GM18868 (cell line): Measurements from ENCODE around the gene FADS3.

Experiments
- ATAC-seq: cut with Tn5 transposase; IDR thresholded peaks from one replicate; pipeline ENCODE4 v1.9.1; 2021; ENCODE audit warnings: mild to moderate bottlenecking, moderate library complexity; ENCODE audit not compliant: unreplicated experiment

The FADS3 gene

GRCh38 chr11:61891331-61892084, at the start of gene FADS3:
Gene FADS3, minus strand, starts transcription at chr11:61891545. Its CDS starts 164 bp downstream, at chr11:61891381.
- peak; percentile 51 for ATAC-seq

- ATAC-seq, result no peak
Measured at GRCh38 chr11:61940466-61940865, 49.1 kb upstream of the FADS3 start.

- ATAC-seq, result no peak
Measured at GRCh38 chr11:61935861-61936260, 44.5 kb upstream of the FADS3 start.

- ATAC-seq, result no peak
Measured at GRCh38 chr11:61930933-61931332, 39.6 kb upstream of the FADS3 start.

GRCh38 chr11:61928606-61929005, 37.3 kb upstream of the FADS3 start:
- ATAC-seq, result no peak

- no peak for ATAC-seq
Measured at GRCh38 chr11:61927501-61927900, 36.2 kb upstream of the FADS3 start.

GRCh38 chr11:61926235-61926634, 34.9 kb upstream of the FADS3 start:
- ATAC-seq, result no peak

GRCh38 chr11:61925736-61926135, 34.4 kb upstream of the FADS3 start:
- ATAC-seq, result no peak

- ATAC-seq, result no peak
Measured at GRCh38 chr11:61924064-61924455, 32.7 kb upstream of the FADS3 start.

GRCh38 chr11:61923166-61924063, 32.1 kb upstream of the FADS3 start:
- ATAC-seq, result no peak

GRCh38 chr11:61922539-61922938, 31.2 kb upstream of the FADS3 start:
- no peak for ATAC-seq

GRCh38 chr11:61921446-61921845, 30.1 kb upstream of the FADS3 start:
- no peak for ATAC-seq

- ATAC-seq, result no peak
Measured at GRCh38 chr11:61919705-61920631, 28.6 kb upstream of the FADS3 start.

- no peak for ATAC-seq
Measured at GRCh38 chr11:61918938-61919704, 27.8 kb upstream of the FADS3 start.

- no peak for ATAC-seq
Measured at GRCh38 chr11:61918251-61918937, 27.0 kb upstream of the FADS3 start.

- no peak for ATAC-seq
Measured at GRCh38 chr11:61917334-61918109, 26.2 kb upstream of the FADS3 start, which contains the start of gene RAB3IL1. Gene RAB3IL1, minus strand, starts transcription at chr11:61917566. Its CDS starts 199 bp downstream, at chr11:61917367.

GRCh38 chr11:61916737-61917333, 25.5 kb upstream of the FADS3 start:
- ATAC-seq, result no peak

- ATAC-seq, result no peak
Measured at GRCh38 chr11:61914471-61915171, 23.3 kb upstream of the FADS3 start.
